Neural progenitor cell (in vitro differentiated cells): ENCODE data around the gene GRN.

ENCODE experiments used
- CTCF ChIP-seq: fragments of 200-600 bp; sonication (generic); IDR thresholded peaks from 2 replicates; pipeline ENCODE4 v1.5.1; 2017; ENCODE audit warnings: antibody characterized with exemption, mild to moderate bottlenecking
- EZH2phosphoT487 ChIP-seq: fragments of 200-600 bp; sonication (generic); IDR thresholded peaks from 2 replicates; pipeline ENCODE4 v1.6.1; 2017; ENCODE audit warnings: antibody characterized with exemption

- TF ChIP-seq CTCF (no peak), EZH2phosphoT487 (no peak)
Observed at GRCh38 chr17:44344939-44345453, at the start of gene GRN.
